Left renal cortex interstitium (tissue), 4 donors: Measurements from ENCODE around the gene TMEM132C. TPM values are rescaled to one million over a fixed set of nuclear protein-coding genes. Genes with fewer than 3 reads are reported as not detected.
A peak's percentile ranks its signal among the peaks of the same experiment; 100 is the strongest.

Source experiments
- DNase-seq, 4 donors: peaks; one replicate each; pipeline ENCODE4 v3.0.0-alpha.2; 2013; ENCODE audit warnings: low read depth in 4 of 4, low spot score in 2 of 4, missing footprints in 1 of 4
- polyA plus RNA-seq, 4 donors: library from polyadenylated mRNA; unstranded; fragments of 120-200 nt; gene quantifications; one replicate each; pipeline ENCODE4 v1.2.1, GENCODE V29; 2013; ENCODE audit not compliant: insufficient read length in 4 of 4

The TMEM132C gene
- polyA plus RNA-seq, 4 donors: 1.9 to 3.8 (median 2.4) TPM

DNA sequence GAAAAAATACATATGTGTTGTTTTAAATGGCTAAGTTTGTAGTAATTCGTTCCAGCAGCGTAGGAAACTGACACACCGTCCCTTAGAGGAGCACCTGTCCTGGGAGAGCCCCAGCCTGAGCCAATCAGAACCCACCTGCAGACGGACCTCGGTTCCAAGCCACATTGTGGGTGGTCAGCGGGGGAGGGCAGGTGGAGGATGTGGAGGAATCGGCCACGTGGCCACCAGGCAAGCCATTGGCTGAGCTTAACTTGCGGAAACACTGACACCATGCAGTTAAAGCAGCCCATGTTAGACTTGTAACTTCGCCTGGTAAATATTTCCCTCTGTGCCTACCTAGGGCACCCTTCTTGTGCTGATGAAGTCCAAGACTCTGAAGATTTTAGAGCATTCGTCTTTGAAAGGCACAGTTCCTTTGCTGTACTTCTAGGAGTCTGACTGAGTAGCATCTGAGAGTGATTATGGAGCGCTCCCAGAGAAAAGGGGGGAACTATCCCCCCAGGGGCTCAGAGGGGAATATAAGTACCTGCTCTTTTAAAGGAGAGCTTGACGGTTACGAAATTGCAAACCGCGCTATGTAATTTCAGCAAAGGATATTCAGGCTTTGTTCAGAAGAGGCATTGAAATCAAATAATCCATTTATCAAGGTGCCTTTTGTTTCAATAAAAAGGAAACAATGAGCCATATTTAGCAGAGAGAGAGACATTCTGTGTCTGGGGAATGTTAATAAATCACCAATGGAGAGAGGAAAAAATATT is 135.7 kb downstream of the TMEM132C start:
- DNase-seq: no peak

DNA sequence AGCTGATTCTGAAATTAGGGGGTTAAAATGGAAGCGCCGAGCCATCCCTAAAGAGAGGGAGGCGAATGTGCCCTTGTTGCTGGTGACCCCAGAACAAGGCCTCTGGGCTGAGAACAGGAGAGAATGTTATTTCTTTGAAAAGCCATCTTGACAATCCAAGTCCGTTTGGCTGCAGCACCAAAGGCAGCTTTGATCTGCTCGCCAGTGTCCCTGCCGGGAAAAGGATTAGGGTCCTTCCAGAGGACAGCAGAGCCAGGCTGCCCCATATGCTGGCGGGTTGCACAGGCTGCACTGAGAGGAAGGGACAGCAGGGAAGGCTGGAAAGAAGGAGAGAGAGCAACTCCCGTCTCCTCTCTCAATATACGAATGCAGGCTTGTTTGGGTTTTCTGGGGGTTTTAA is 141.7 kb downstream of the TMEM132C start:
- DNase-seq: no peak

DNA sequence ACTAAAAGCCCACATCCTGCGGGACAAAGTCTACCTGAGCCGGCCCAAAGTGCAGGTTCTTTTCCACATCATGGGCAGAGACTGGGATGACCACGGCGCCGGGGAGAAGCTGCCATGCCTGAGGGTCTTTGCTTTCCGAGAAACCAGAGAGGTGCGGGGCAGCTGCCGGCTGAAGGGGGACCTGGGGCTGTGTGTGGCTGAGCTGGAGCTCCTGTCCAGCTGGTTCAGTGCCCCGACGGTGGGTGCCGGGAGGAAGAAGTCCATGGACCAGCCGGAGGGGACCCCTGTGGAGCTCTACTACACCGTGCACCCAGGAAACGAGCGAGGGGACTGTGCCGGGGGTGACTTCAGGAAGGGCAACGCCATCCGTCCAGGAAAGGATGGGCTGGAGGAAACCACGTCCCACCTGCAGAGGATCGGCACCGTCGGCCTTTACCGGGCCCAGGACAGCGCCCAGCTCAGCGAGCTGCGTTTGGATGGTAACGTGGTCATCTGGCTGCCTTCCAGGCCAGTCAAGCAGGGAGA is 148.1 kb downstream of the TMEM132C start:
- no peak for DNase-seq

DNA sequence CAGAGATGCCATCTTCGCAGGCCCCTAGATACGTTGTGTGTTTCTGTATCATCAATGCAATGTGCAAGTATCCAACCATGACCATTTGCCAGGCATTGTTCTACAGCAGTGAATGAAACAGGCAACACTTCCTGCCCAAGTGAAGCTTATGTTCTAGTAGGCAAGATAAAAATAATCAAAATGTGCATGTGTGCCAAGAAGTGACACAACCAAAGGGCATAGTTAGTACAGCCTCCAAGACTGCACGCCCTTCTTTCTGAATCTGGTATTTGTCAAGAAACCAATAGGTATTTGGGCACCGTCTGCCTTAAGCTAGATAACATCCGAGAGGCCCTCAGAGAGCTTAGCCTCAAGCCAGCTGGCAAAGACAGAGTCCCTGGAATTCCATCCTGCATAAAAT is 152.0 kb downstream of the TMEM132C start:
- DNase-seq: no peak

DNA sequence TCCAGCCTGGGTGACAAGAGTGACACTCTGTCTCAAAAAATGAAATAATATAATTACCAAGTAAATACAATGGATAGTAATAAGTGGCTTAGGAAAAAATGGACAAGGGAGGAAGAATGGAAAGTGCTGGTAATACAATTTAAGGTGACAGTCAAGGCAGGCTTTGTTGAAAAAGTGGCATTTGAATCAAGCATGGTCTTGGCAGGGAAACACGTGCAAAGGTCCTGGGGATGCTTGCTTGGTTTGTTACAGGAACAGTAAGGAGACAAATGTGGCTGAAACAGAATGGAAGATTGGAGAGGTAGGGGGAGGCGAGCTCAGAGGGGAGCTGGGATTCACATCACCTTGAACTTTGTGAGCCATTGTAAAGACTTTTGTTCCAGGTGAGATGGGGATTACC is 153.2 kb downstream of the TMEM132C start:
- no peak for DNase-seq

DNA sequence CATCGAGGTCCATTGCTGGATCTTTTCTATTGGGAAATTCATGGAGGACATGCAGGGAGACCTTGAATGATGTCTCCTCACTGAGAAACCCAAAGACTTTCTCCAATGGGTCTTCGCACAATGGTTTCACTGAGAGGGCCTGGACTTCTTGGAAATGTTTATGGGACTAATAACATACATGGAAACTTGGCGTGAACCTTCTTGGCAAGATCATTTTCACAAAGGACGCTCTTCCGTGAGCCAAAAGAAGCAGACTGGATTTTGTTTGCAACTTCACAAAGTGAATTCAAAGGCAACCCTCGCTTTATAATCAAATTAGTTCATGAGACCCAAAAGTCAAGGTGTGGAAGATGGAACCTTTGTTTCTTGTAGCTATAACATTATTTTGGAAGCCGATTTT is 154.4 kb downstream of the TMEM132C start:
- DNase-seq: no peak

DNA sequence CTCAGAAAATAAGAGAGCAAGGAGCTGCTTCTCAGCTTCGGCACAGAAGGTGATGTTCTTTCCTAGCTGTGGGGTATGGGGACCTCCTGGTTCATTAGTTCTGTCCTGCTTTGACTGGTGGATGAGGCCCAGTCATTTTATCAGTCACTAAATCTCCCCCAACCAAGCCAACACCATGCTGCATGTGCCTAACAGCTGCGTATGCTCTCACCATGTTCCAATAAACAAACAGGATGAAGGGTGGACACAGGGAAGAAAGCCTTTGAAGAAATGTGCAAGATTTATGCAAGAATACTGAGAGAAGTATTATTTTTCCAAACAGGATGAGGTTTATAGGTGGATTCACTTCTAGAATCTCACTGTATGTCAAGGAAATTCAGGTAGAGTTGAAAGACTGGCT is 156.2 kb downstream of the TMEM132C start:
- DNase-seq: no peak

DNA sequence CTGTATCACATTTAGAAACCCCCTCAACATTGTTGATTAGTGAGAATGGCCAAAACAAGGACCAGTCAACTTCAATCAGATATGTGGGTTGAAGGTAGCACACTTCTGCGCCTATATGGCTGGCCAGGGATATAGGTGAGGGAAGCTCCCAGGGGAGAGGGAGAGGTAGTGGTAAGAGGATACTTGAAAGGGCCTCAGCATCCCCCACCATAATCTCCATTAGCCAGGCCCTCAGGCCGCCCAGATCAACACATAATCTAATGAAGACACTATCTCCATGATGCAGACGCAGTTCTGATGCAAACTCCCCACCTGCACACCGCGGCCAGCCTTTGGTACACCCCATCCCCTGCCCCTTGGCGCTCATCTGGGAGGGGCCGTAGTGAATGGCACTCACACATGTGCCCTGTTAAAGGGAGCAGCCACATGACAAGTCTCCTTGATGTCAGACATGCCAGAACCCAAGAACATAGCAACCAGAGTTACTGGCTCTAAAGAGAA is 158.0 kb downstream of the TMEM132C start:
- no peak for DNase-seq

DNA sequence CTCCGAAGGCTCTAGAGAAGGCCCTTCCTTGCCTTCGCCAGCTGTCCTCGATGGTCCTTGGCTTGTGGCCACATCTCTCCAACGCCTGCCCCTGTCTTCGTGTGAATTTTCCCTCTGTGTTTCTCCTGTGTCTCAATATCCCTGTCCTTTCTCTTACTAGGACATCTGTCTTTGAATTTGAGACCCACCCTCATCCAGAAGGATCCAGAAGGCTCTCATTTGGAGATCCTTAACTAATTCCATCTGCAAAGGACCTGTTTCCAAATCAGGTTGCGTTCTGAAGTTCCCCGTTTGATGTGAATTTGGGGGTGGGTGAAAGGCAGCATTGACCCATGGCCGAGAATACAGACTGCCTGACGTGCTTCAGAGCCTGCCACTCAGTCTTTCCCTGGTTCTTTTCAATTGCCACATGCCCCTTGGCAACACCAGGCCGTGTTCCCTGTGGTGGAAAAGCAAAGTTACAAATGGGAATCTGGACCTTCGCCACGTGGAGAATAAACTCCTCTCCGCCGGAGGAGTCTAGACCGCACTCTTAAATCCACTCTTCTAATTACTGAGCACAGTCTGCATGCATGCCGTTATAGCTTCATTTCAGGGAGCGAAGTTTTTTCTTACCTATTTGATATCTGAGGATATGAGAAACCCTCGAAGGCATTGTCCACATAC is 158.8 kb downstream of the TMEM132C start:
- no peak for DNase-seq

DNA sequence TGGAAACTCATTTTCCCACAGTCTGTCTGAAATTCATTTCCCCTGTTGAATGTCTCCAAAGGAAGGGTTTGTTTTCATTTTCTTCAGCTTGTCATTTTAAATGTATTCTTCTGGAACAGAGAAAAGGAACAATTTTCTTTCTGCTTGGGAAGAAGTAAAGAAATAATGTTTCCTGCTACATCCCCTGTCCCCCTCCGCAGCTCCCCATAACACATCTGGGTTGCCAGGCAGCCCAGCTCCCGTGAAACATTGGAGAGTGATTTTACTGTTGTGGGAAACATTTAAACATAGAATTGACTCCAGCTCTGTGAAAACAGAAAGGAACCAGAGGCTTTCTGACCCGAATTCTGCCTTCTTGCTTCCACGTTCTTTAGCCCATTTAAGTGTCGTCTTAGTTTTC is 159.5 kb downstream of the TMEM132C start:
- DNase-seq: no peak

DNA sequence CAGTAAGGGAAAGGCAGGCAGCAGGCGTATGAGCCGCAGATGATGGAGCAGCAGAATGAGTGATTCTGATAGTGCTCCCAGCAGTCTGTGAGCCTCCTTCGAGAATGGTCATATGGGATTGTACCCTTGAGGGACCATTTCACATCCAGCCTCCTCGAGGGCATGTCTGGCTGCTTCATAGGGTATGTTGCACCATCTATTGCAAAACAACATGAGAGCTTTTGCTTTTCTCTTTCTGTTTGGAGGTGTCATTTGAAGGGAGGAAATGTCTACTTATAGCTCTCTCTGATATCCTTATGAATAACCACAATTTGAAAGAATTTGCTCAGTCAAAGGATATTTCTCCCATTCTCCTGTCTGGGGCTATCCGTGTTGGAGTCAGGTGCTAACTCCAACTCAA is 172.8 kb downstream of the TMEM132C start:
- DNase-seq: no peak

DNA sequence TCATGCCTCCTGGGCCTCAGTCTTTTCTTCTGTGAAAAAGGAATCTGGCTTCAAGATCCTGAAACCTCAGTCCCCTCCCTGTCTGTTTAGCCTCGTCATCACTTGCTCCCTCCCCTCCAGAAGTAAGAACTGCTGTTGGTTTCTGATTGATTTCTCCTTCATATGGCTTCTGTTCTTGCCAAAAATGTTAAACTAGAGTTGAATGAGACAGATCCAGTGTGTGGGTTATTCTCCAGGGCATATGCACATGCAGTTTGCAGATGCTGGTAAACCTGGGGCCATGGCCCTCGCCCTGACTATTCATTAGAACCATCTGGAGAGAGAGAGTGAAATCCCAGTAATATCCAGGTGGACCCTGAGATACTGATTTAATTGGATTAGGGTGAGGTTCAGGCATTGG is 175.1 kb downstream of the TMEM132C start:
- no peak for DNase-seq

DNA sequence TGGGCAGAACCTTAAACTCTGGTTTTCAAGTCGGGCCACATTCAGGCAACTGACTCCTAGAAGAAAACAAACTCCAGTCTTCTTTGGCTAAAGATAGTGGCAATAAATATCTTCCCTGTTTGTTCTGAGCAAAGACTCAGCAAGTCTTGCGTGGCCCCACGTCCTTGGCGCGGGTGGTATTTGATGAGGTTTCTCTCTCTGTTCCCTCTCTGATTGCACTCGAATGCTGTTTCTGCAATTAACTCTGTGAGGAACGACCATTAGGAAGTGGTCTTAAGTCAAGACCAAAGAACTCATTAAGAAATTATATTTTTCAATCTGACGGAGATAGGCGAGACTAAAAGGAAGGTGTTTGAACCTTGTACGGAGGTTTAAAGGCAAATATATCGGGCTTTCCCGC is 177.6 kb downstream of the TMEM132C start:
- no peak for DNase-seq

DNA sequence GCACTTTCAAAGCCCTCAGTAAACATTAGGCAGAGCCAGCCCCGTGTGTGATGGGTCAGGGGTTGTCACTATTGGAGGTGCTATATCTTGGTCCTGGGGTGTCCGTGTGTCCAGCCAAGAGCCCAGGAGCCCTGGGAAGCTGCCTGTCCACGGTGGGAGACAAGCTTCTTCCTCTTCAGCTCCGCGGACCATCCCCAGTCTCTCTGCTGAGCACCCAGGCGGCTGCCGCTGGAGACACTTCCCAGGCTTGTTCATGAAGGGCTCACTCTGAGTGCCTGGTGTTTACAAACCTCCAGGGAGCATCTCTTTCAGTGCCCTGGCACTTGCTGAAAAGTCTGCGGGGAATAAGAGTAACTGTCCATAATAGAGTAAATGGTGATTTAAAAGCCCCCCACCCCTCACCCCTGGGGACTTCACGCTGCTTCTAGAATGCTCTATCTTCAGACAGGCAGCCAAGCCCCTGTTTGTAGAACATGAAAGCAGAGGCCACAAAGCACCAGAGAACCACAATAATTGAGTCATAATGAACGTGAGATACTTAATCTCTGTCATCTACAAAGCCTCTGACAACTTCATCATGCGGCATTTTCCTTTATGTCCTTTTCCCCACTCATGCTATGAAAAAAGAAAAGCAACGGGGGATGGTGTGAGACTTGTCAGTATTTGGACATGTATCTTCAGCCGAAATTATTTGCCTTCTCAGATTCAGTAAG is 178.6 kb downstream of the TMEM132C start:
- no peak for DNase-seq

DNA sequence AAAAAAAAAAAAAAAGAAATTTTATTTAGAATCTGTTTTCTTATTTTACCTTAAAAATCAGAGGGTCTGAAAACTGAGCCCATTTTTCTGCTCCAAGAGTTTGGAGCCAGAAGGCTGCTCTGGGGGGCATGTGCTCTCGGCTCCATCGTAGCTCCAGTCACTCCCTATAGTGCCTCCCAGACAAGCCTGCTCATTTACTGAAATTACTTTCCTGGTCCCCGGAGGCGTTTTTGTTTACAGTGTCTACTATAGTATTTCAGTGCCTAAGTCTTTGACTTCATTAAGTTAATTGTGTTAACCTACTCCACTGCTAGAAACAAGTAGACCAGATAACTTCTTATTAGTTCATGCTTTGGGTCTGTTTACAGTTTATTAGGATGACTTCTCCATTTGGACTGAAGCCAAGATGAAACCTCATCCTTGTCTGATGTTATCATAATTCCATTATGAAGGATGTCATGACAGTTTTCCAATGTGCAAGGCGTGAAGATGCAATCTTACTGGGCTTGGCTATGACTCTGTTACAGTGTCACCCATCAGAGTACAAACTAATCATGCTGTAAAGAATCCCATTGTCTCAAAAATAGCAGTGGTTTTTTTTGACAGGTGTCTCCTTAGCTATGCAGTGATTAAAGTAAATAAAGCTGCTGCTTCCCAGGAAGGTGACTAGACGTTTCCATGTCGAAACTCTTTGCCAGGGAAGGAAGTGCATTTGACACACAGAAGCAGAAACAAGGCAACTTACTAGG is 182.3 kb downstream of the TMEM132C start:
- DNase-seq: no peak

DNA sequence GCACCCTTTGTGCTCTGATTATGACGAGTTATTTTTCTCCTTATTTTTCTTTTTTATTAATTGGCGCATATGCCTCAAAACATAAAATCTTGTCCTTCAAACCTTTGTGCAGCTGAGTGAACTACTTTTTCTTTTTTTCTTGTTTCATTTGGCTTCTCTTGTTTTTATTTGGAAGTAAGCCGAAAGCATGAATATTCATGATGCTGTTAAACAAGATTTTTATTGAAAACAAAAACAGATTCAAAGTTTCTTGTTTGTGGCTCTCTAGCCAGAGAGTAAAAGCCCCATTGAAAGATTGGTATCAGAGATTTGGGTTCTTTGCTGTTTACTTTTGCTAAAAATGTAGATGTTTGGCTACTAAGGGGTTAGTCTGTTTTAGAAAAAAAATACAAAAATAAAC is 183.8 kb downstream of the TMEM132C start:
- DNase-seq: no peak

DNA sequence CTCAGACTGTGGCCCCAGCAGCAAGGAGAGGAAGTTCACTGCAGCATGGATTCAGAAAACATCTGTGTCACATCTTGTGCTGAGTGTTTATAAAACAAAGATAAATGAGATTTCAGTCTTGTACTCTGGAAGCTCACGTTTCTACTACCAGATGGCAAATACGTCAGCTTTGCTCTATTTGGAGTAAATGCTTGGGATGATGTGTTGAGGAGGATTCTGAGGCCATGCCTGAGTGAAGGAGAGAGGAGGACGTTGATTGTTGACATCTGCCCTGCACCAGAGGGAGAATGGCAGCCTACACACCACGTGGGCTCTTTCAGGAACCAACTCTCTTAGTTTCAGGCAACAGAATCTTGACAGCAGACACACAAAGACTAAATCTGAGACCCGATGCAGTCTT is 188.9 kb downstream of the TMEM132C start:
- peak in 1 of 4 donors; percentile 44 for DNase-seq

DNA sequence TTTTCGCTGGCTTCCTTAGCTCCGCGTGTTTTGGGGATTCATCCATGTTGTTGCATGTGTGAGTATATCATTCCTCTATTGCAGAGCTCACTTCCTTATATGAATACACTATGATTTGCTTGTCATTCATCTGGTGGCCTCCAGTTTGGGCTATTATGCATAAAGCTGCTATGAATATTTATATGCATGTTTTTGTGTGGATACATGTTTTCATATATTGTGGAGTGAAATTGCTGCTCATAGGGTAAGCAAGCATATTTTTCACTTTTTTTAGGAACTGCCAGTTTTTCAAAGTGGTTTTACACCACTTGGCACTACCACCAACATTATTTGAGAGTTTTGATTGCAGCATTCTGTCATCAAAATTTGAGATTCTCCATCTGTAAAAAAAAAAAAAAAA is 190.0 kb downstream of the TMEM132C start:
- DNase-seq: no peak

DNA sequence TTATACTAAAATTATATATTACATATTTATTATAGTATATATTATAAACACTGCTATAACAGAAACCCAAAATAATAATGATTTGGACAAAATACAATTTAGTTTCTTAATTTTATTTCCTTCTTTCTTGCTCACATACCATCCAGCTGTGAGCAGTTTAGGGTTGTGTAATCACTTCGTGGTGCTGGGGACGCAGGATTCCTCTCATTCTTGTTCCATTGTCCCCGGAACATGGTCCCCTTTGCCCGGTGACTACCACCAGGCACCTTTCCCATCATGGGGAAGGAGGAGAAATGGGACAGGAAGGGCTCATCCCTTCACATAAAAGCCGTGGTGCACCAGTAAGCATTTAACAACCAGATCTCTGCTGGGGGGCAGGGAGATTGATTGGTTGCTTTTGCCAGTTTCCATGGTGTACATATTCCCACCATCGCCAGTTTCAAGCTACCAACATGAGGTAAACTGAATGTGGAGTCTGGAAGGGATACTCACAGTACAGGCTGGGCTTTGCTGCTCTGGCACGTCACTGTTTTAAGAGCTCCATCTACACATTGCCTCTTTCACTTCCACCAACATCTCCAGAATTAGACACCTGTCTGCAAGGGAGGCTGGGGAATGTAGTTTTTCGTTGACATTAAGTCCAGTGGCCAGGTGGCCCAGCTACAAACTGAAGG is 191.5 kb downstream of the TMEM132C start:
- DNase-seq: no peak

DNA sequence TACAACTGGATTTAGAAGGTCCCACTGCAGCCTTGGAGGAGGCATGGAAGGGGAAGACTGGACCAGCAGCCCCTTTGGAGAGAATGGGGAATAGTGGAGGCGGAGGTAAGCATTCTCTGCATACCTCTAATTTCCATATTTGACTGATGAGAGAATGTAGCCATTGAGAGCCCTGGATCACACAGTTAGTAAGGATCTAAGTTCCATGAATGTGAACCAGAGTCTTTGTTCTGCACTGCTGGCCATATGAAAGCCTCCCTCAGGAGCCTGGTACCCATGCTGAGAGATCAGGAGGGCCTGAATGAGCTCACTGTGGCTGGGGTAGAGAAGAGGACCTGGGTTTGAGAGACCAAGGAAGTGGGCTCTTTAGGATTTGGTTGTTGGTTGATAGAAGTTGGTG is 192.1 kb downstream of the TMEM132C start:
- no peak for DNase-seq
